ENCODE results near the gene ALAS2. TPM values are rescaled to one million over a fixed set of nuclear protein-coding genes. Genes with fewer than 3 reads are reported as not detected.

Gene ALAS2
- total RNA-seq, 1 donor from 2014 or later, result 0.38 TPM

- no peak for TF ChIP-seq CTCF (IDR thresholded peaks at IDR 0.05; ENCODE audit: borderline replicate concordance)
- Histone ChIP-seq H3K4me1 (peaks cover 15% of the 10 kb centered on the region), H3K27ac (replicated peaks) (peak within 1 kb of the TSS; percentile 90), H3K4me3 (peak within 1 kb of the TSS; percentile 75), H3K27me3 (ENCODE audit: low read depth) (no peaks in the 10 kb centered on the region), H3K9me3 (replicated peaks) (no peaks in the 10 kb centered on the region), H3K36me3 (peaks cover 3% of the 10 kb centered on the region)
- intact Hi-C loops (cut with micrococcal nuclease), result no loop called here
- DNase-seq, result peak; percentile 90
Observed at GRCh38 chrX:54999717-55000598, 30.8 kb downstream of the ALAS2 start, which contains the start of gene APEX2. APEX2 (plus strand) TSS chrX:55000363; CDS start chrX:55000423, 60 bp downstream.

- intact Hi-C loops (cut with micrococcal nuclease), result no loop called here
- Histone ChIP-seq H3K27ac (replicated peaks) (peak overlapping the region; percentile 51), H3K4me3 (no peak overlapping the region), H3K36me3 (no peaks in the 10 kb centered on the region), H3K4me1 (peaks cover 7% of the 10 kb centered on the region), H3K27me3 (ENCODE audit: low read depth) (no peaks in the 10 kb centered on the region), H3K9me3 (replicated peaks) (no peaks in the 10 kb centered on the region)
- no peak for DNase-seq
- TF ChIP-seq CTCF (IDR thresholded peaks at IDR 0.05; ENCODE audit: borderline replicate concordance), result no peak
Observed at GRCh38 chrX:54995621-54996020, 35.2 kb downstream of the ALAS2 start.

GRCh38 chrX:54994668-54995351 lies 36.0 kb downstream of the ALAS2 start:
- no peak for DNase-seq
- H3K27ac ChIP-seq (replicated peaks), result no peak overlapping the region
- intact Hi-C loops (cut with micrococcal nuclease), result no loop called here
- no peak overlapping the region for H3K4me3 ChIP-seq
- H3K9me3 ChIP-seq (replicated peaks), result no peaks in the 10 kb centered on the region
- H3K27me3 ChIP-seq (ENCODE audit: low read depth), result no peaks in the 10 kb centered on the region
- peaks cover 4% of the 10 kb centered on the region for H3K4me1 ChIP-seq
- no peak for TF ChIP-seq CTCF (IDR thresholded peaks at IDR 0.05; ENCODE audit: borderline replicate concordance)
- no peaks in the 10 kb centered on the region for H3K36me3 ChIP-seq

- no peaks in the 10 kb centered on the region for H3K36me3 ChIP-seq
- intact Hi-C loops (cut with micrococcal nuclease), result no loop called here
- H3K4me1 ChIP-seq, result peaks cover under 1% of the 10 kb centered on the region
- no peaks in the 10 kb centered on the region for H3K27me3 ChIP-seq (ENCODE audit: low read depth)
- TF ChIP-seq CTCF (IDR thresholded peaks at IDR 0.05; ENCODE audit: borderline replicate concordance), result no peak
- DNase-seq, result no peak
- H3K4me3 ChIP-seq, result no peak within 1 kb of the TSS
- no peaks in the 10 kb centered on the region for H3K9me3 ChIP-seq (replicated peaks)
- H3K27ac ChIP-seq (replicated peaks), result no peak within 1 kb of the TSS
Observed at GRCh38 chrX:54994099-54994498, 36.7 kb downstream of the ALAS2 start, which contains the start of gene PFKFB1. PFKFB1 (minus strand) TSS chrX:54994188; CDS start chrX:54994007, 181 bp downstream.

GRCh38 chrX:54992911-54993622 lies 37.7 kb downstream of the ALAS2 start:
- H3K36me3 ChIP-seq, result no peaks in the 10 kb centered on the region
- H3K27me3 ChIP-seq (ENCODE audit: low read depth), result no peaks in the 10 kb centered on the region
- H3K4me3 ChIP-seq, result no peak overlapping the region
- no peaks in the 10 kb centered on the region for H3K4me1 ChIP-seq
- no peak for DNase-seq
- no peak overlapping the region for H3K27ac ChIP-seq (replicated peaks)
- no peak for TF ChIP-seq CTCF (IDR thresholded peaks at IDR 0.05; ENCODE audit: borderline replicate concordance)
- intact Hi-C loops (cut with micrococcal nuclease), result no loop called here
- no peaks in the 10 kb centered on the region for H3K9me3 ChIP-seq (replicated peaks)

Measured in left ventricle myocardium inferior (tissue), 1 donor.